Keratinocyte (primary cell): Measurements from ENCODE around the gene AFG1L. TPM values are rescaled to one million over a fixed set of nuclear protein-coding genes. Genes with fewer than 3 reads are reported as not detected.

Experiments used
- DNase-seq: peaks from one replicate; pipeline ENCODE4 v3.0.0-alpha.2; 2011; ENCODE audit warnings: low read depth, missing footprints, low spot score
- FAIRE-seq: peaks from 2 replicates; lab custom pipeline; 2011; peaks lifted over from hg19 to GRCh38; lab: Jason Lieb, UNC
- H2AFZ ChIP-seq: 2 replicates; pipeline ENCODE4 v1.6.0; 2012; ENCODE audit warnings: low read length, control low read depth, inconsistent platforms; ENCODE audit not compliant: control insufficient read depth
- H3K27ac ChIP-seq: 2 replicates; pipeline ENCODE4 v1.5.1; 2011; ENCODE audit warnings: low read length; ENCODE audit not compliant: control insufficient read depth, insufficient read depth
- H3K27me3 ChIP-seq: 3 replicates; pipeline ENCODE4 v1.6.0; 2011; ENCODE audit warnings: low read length; ENCODE audit not compliant: control insufficient read depth, insufficient read depth; ENCODE audit errors: extremely low read depth
- H3K36me3 ChIP-seq, 2 experiments: 2 replicates in 1 of 2; 3 replicates in 1 of 2; pipeline ENCODE4 v1.5.1; 2011; ENCODE audit warnings: low read length in 2 of 2, mild to moderate bottlenecking in 1 of 2; ENCODE audit not compliant: control insufficient read depth in 2 of 2, insufficient read depth in 2 of 2; ENCODE audit errors: extremely low read depth in 1 of 2
- H3K4me1 ChIP-seq: 3 replicates; pipeline ENCODE4 v1.5.1; 2011; ENCODE audit warnings: low read length; ENCODE audit not compliant: control insufficient read depth, insufficient read depth; ENCODE audit errors: extremely low read depth
- H3K4me2 ChIP-seq: 3 replicates; pipeline ENCODE4 v1.6.0; 2011; ENCODE audit warnings: low read depth, low read length; ENCODE audit not compliant: control insufficient read depth, insufficient read depth; ENCODE audit errors: extremely low read depth
- H3K4me3 ChIP-seq, 3 experiments: fragments of 200-600 bp in 1 of 3; sonication (generic) in 1 of 3; 2 replicates in 2 of 3; 3 replicates in 1 of 3; pipeline ENCODE4 v1.5.1; 2011 to 2016; ENCODE audit warnings: low read length in 3 of 3, mild to moderate bottlenecking in 3 of 3, control low read depth in 2 of 3, inconsistent platforms in 1 of 3, low read depth in 1 of 3, mixed read lengths in 1 of 3, mixed run types in 1 of 3, moderate library complexity in 1 of 3; ENCODE audit not compliant: control insufficient read depth in 2 of 3, insufficient read depth in 2 of 3; ENCODE audit errors: extremely low read depth in 1 of 3
- H3K79me2 ChIP-seq: 2 replicates; pipeline ENCODE4 v1.6.0; 2012; ENCODE audit warnings: low read length; ENCODE audit not compliant: control insufficient read depth, insufficient read depth
- H3K9ac ChIP-seq: 3 replicates; pipeline ENCODE4 v1.6.0; 2011; ENCODE audit warnings: low read length; ENCODE audit not compliant: control insufficient read depth, insufficient read depth; ENCODE audit errors: extremely low read depth
- H3K9me1 ChIP-seq: 3 replicates; pipeline ENCODE4 v1.6.0; 2011; ENCODE audit warnings: low read length; ENCODE audit not compliant: control insufficient read depth, insufficient read depth; ENCODE audit errors: extremely low read depth
- H3K9me3 ChIP-seq: 2 replicates; pipeline ENCODE4 v1.5.1; 2012; ENCODE audit warnings: low read depth, low read length; ENCODE audit not compliant: control insufficient read depth
- H4K20me1 ChIP-seq: 3 replicates; pipeline ENCODE4 v1.6.0; 2011; ENCODE audit warnings: low read length; ENCODE audit not compliant: control insufficient read depth, insufficient read depth; ENCODE audit errors: extremely low read depth
- EZH2 ChIP-seq: IDR thresholded peaks from one replicate; pipeline ENCODE4 v1.6.1; 2012; ENCODE audit warnings: inconsistent platforms, mild to moderate bottlenecking, low read length, moderate library complexity
- dilution Hi-C: fragments of 300-500 bp; cut with MboI; formaldehyde crosslinking; loops from one replicate; pipeline ENCODE4 v1.7.0; 2020; ENCODE audit warnings: low sequenced_read_pairs; ENCODE audit not compliant: extremely low pct_ligation_motif_present
- polyA plus RNA-seq, 5 experiments: library from polyadenylated mRNA; depleted of rRNA in 3 of 5; stranded (reverse) in 3 of 5; stranded (forward) in 1 of 5; unstranded in 1 of 5; fragments of >200 nt; gene quantifications; 1 replicate in 1 of 5; 2 replicates in 3 of 5; 3 replicates in 1 of 5; pipeline versions ENCODE4 v1.2.1 to v1.2.3, GENCODE V29; 2011 to 2012; ENCODE audit warnings: missing spikeins in 2 of 5, low read depth in 1 of 5, low replicate concordance in 1 of 5
- TF ChIP-seq, protein P1 (sequence below), 3 experiments: IDR thresholded peaks in 1 of 3; conservative IDR thresholded peaks in 1 of 3; optimal IDR thresholded peaks in 1 of 3; 2 replicates in 2 of 3; 3 replicates in 1 of 3; pipeline versions ENCODE3 to v1.5.1; 2011; ENCODE audit warnings: low read length in 3 of 3, mild to moderate bottlenecking in 3 of 3, moderate library complexity in 2 of 3, control low read depth in 1 of 3, inconsistent platforms in 1 of 3; ENCODE audit not compliant: insufficient read depth in 2 of 3; ENCODE audit errors: extremely low read depth in 1 of 3

Gene AFG1L
- polyA plus RNA-seq, 1 donor (not counting 4 experiments of a cell fraction or from before 2014, with no cell fraction given) = 3.1 TPM

GRCh38 chr6:108463784-108464183 lies 168.9 kb downstream of the AFG1L start:
- no peaks in the 10 kb centered on the region for H3K36me3 ChIP-seq
- no peak overlapping the region for H3K4me3 ChIP-seq
- H3K27ac ChIP-seq = no peak overlapping the region
- FAIRE-seq (peak; percentile 23), DNase-seq (no peak)
- dilution Hi-C loops = no loop called here
- H4K20me1 ChIP-seq = no peaks in the 10 kb centered on the region
- no peak overlapping the region for H2AFZ ChIP-seq
- no peaks in the 10 kb centered on the region for H3K79me2 ChIP-seq
- H3K27me3 ChIP-seq = no peaks in the 10 kb centered on the region
- no peaks in the 10 kb centered on the region for H3K4me1 ChIP-seq
- no peak overlapping the region for H3K4me2 ChIP-seq
- H3K9ac ChIP-seq = no peak overlapping the region
- no peaks in the 10 kb centered on the region for H3K9me3 ChIP-seq
- TF ChIP-seq EZH2 = no peak
- TF ChIP-seq, protein P1, sequence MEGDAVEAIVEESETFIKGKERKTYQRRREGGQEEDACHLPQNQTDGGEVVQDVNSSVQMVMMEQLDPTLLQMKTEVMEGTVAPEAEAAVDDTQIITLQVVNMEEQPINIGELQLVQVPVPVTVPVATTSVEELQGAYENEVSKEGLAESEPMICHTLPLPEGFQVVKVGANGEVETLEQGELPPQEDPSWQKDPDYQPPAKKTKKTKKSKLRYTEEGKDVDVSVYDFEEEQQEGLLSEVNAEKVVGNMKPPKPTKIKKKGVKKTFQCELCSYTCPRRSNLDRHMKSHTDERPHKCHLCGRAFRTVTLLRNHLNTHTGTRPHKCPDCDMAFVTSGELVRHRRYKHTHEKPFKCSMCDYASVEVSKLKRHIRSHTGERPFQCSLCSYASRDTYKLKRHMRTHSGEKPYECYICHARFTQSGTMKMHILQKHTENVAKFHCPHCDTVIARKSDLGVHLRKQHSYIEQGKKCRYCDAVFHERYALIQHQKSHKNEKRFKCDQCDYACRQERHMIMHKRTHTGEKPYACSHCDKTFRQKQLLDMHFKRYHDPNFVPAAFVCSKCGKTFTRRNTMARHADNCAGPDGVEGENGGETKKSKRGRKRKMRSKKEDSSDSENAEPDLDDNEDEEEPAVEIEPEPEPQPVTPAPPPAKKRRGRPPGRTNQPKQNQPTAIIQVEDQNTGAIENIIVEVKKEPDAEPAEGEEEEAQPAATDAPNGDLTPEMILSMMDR (optimal IDR thresholded peaks at IDR 0.05 in 1 of 3, IDR thresholded peaks at IDR 0.05 in 1 of 3, conservative IDR thresholded peaks at IDR 0.05 in 1 of 3; ENCODE audit: extremely low read depth in 1 of 3, insufficient read depth in 2 of 3, low read length in 3 of 3) = no peak
- no peaks in the 10 kb centered on the region for H3K9me1 ChIP-seq

- TF ChIP-seq, protein P1 (optimal IDR thresholded peaks at IDR 0.05 in 1 of 3, IDR thresholded peaks at IDR 0.05 in 1 of 3, conservative IDR thresholded peaks at IDR 0.05 in 1 of 3; ENCODE audit: extremely low read depth in 1 of 3, insufficient read depth in 2 of 3, low read length in 3 of 3) = no peak
- TF ChIP-seq EZH2 = no peak
- H3K4me1 ChIP-seq = no peaks in the 10 kb centered on the region
- H3K9me3 ChIP-seq = no peaks in the 10 kb centered on the region
- H3K4me3 ChIP-seq = no peak overlapping the region
- no peak overlapping the region for H2AFZ ChIP-seq
- DNase-seq (no peak), FAIRE-seq (no peak)
- no peaks in the 10 kb centered on the region for H3K36me3 ChIP-seq
- H3K9me1 ChIP-seq = no peaks in the 10 kb centered on the region
- H3K79me2 ChIP-seq = no peaks in the 10 kb centered on the region
- no peak overlapping the region for H3K4me2 ChIP-seq
- H3K27ac ChIP-seq = no peak overlapping the region
- dilution Hi-C loops = no loop called here
- no peaks in the 10 kb centered on the region for H3K27me3 ChIP-seq
- H3K9ac ChIP-seq = no peak overlapping the region
- H4K20me1 ChIP-seq = no peaks in the 10 kb centered on the region
Observed at GRCh38 chr6:108464418-108465097, 169.7 kb downstream of the AFG1L start.
